Activated naive CD4-positive, alpha-beta T cell (primary cell): ENCODE results near the gene CCDC38.

Experiments
- DNase-seq, 4 experiments: peaks; one replicate each; lab custom pipeline; 2025; lab: John Stamatoyannopoulos, UW

The CCDC38 gene

GRCh38 chr12:95960241-95960640 is 17.8 kb upstream of the CCDC38 start:
- DNase-seq = no peak

- DNase-seq = no peak
Measured at GRCh38 chr12:95959107-95959506, 16.7 kb upstream of the CCDC38 start.

- no peak for DNase-seq
Measured at GRCh38 chr12:95956557-95957145, 14.2 kb upstream of the CCDC38 start.

- DNase-seq = no peak
Measured at GRCh38 chr12:95955549-95956159, 13.2 kb upstream of the CCDC38 start.

- no peak for DNase-seq
Measured at GRCh38 chr12:95953000-95953399, 10.6 kb upstream of the CCDC38 start.

- no peak for DNase-seq
Measured at GRCh38 chr12:95951515-95951914, 9.1 kb upstream of the CCDC38 start.

GRCh38 chr12:95949477-95950206 is 7.2 kb upstream of the CCDC38 start:
- DNase-seq = no peak

GRCh38 chr12:95944108-95944704 is 1.8 kb upstream of the CCDC38 start:
- DNase-seq = no peak

GRCh38 chr12:95943330-95943842 is 972 bp upstream of the CCDC38 start, which contains the start of gene AMDHD1:
TSS of gene AMDHD1 (plus strand) at chr12:95943331. CDS start at chr12:95943399, 68 bp downstream.
- DNase-seq = peak; percentile 30 to 49 (median 32)

- no peak for DNase-seq
Measured at GRCh38 chr12:95942101-95942523, 302 bp downstream of the CCDC38 start.

GRCh38 chr12:95940514-95940913 is 1.9 kb downstream of the CCDC38 start:
- DNase-seq = no peak

- DNase-seq = no peak
Measured at GRCh38 chr12:95922231-95922630, 20.2 kb downstream of the CCDC38 start.

GRCh38 chr12:95919110-95919509 is 23.3 kb downstream of the CCDC38 start:
- DNase-seq = no peak

GRCh38 chr12:95918194-95918993 is 24.0 kb downstream of the CCDC38 start:
- no peak for DNase-seq

- no peak for DNase-seq
Measured at GRCh38 chr12:95909871-95910270, 32.5 kb downstream of the CCDC38 start.

GRCh38 chr12:95908573-95908972 is 33.8 kb downstream of the CCDC38 start:
- DNase-seq = no peak

- no peak for DNase-seq
Measured at GRCh38 chr12:95898081-95898480, 44.3 kb downstream of the CCDC38 start.

- no peak for DNase-seq
Measured at GRCh38 chr12:95896846-95897245, 45.6 kb downstream of the CCDC38 start.

GRCh38 chr12:95890958-95891357 is 51.5 kb downstream of the CCDC38 start:
- no peak for DNase-seq

- no peak for DNase-seq
Measured at GRCh38 chr12:95887311-95887710, 55.1 kb downstream of the CCDC38 start.

- no peak for DNase-seq
Measured at GRCh38 chr12:95884998-95885397, 57.4 kb downstream of the CCDC38 start.

- no peak for DNase-seq
Measured at GRCh38 chr12:95882873-95883272, 59.5 kb downstream of the CCDC38 start.
